BLaER1 treated with 17β-estradiol and CSF1 and Interleukin-3, amounts not matched to agents 10 nM and 100 nM (cell line): Measurements from ENCODE around the gene NECTIN4.
A peak's percentile ranks its signal among the peaks of the same experiment; 100 is the strongest.

Experiments
- H3K27ac ChIP-seq, 11 experiments: shearing (Covaris generic); formaldehyde crosslinking; 2 replicates each; pipeline ENCODE4 v1.8.1; 2022
- H3K27me3 ChIP-seq, 11 experiments: shearing (Covaris generic); formaldehyde crosslinking; 2 replicates each; pipeline ENCODE4 v1.8.1; 2022
- H3K36me3 ChIP-seq, 11 experiments: shearing (Covaris generic); formaldehyde crosslinking; 2 replicates each; pipeline ENCODE4 v1.8.1; 2022
- H3K4me1 ChIP-seq, 10 experiments: shearing (Covaris generic); formaldehyde crosslinking; 2 replicates each; pipeline ENCODE4 v1.8.1; 2022
- H3K4me2 ChIP-seq, 11 experiments: shearing (Covaris generic); formaldehyde crosslinking; 2 replicates each; pipeline ENCODE4 v1.8.1; 2022
- H3K4me3 ChIP-seq, 10 experiments: shearing (Covaris generic); formaldehyde crosslinking; 2 replicates each; pipeline ENCODE4 v1.8.1; 2022
- H3K9ac ChIP-seq, 11 experiments: shearing (Covaris generic); formaldehyde crosslinking; 2 replicates each; pipeline ENCODE4 v1.8.1; 2022
- H3K9me3 ChIP-seq, 11 experiments: shearing (Covaris generic); formaldehyde crosslinking; replicated peaks in 1 of 11; 2 replicates each; pipeline ENCODE4 v1.8.1; 2022
- H4K20me1 ChIP-seq, 11 experiments: shearing (Covaris generic); formaldehyde crosslinking; 2 replicates each; pipeline ENCODE4 v1.8.1; 2022
- Cebpa-rat ChIP-seq, 11 experiments: shearing (Covaris generic); IDR thresholded peaks; 2 replicates each; pipeline ENCODE4 v1.8.1; 2022

The NECTIN4 gene

GRCh38 chr1:161098210-161099068, 9.1 kb upstream of the NECTIN4 start, which contains the start of gene KLHDC9:
KLHDC9 (plus strand) TSS chr1:161098361; CDS start chr1:161098536, 175 bp downstream.
- peak within 1 kb of the TSS; percentile 88 to 99 (median 96) for H3K4me2 ChIP-seq
- no peaks in the 10 kb centered on the region for H3K9me3 ChIP-seq
- H3K27me3 ChIP-seq, result no peaks in the 10 kb centered on the region
- H3K36me3 ChIP-seq, result peaks cover 36 to 50% (median 45%) of the 10 kb centered on the region in 11 experiments
- H3K9ac ChIP-seq, result peak within 1 kb of the TSS; percentile 34 to 79 (median 60); a peak in 21 of 22 replicates
- peak within 1 kb of the TSS; percentile 32 to 66 (median 56) for H3K4me3 ChIP-seq
- H3K4me1 ChIP-seq, result peaks cover 27 to 51% (median 37%) of the 10 kb centered on the region in 10 experiments
- peaks cover 6 to 59% (median 55%) of the 10 kb centered on the region in 11 experiments; a peak in 20 of 22 replicates for H4K20me1 ChIP-seq
- H3K27ac ChIP-seq, result peak within 1 kb of the TSS in 9 of 11 experiments; percentile 3 to 61 (median 23); a peak in 14 of 22 replicates
- TF ChIP-seq Cebpa-rat (IDR thresholded peaks at IDR 0.05), result no peak

- H3K4me1 ChIP-seq, result peaks cover 27 to 70% (median 42%) of the 10 kb centered on the region in 10 experiments
- no peak for TF ChIP-seq Cebpa-rat (IDR thresholded peaks at IDR 0.05)
- H4K20me1 ChIP-seq, result peaks cover 0 to 40% (median 36%) of the 10 kb centered on the region in 11 experiments; a peak in 20 of 22 replicates
- H3K36me3 ChIP-seq, result peaks cover 22 to 31% (median 28%) of the 10 kb centered on the region in 11 experiments
- H3K27me3 ChIP-seq, result no peaks in the 10 kb centered on the region
- 0 out of 22 replicates have a peak overlapping the region, but pooled peaks of 2 of the 11 experiments have one; percentile 2 to 12 for H3K9ac ChIP-seq
- H3K27ac ChIP-seq, result no peak overlapping the region
- peak overlapping the region in 4 of 11 experiments; percentile 90 to 98 (median 95); a peak in 8 of 22 replicates for H3K4me2 ChIP-seq
- H3K9me3 ChIP-seq, result no peaks in the 10 kb centered on the region
- no peak overlapping the region for H3K4me3 ChIP-seq
Measured at GRCh38 chr1:161096530-161096929, 7.2 kb upstream of the NECTIN4 start.

- Histone ChIP-seq H3K4me3 (no peak overlapping the region), H3K27ac (no peak overlapping the region), H3K9ac (0 out of 22 replicates have a peak overlapping the region, but pooled peaks of 1 of the 11 experiments have one; percentile 12), H4K20me1 (peaks cover 0 to 34% (median 32%) of the 10 kb centered on the region in 11 experiments; a peak in 20 of 22 replicates), H3K36me3 (peaks cover 16 to 26% (median 22%) of the 10 kb centered on the region in 11 experiments; a peak in 21 of 22 replicates), H3K4me2 (peak overlapping the region in 4 of 11 experiments; percentile 90 to 98 (median 95); a peak in 8 of 22 replicates), H3K4me1 (peaks cover 27 to 73% (median 42%) of the 10 kb centered on the region in 10 experiments), H3K27me3 (no peaks in the 10 kb centered on the region), H3K9me3 (no peaks in the 10 kb centered on the region)
- TF ChIP-seq Cebpa-rat (IDR thresholded peaks at IDR 0.05), result no peak
Measured at GRCh38 chr1:161096015-161096414, 6.7 kb upstream of the NECTIN4 start.

GRCh38 chr1:161095230-161095629, 5.9 kb upstream of the NECTIN4 start:
- H3K9ac ChIP-seq, result no peak overlapping the region
- peaks cover 0 to 27% (median 25%) of the 10 kb centered on the region in 11 experiments; a peak in 20 of 22 replicates for H4K20me1 ChIP-seq
- peaks cover 27 to 74% (median 42%) of the 10 kb centered on the region in 10 experiments for H3K4me1 ChIP-seq
- H3K9me3 ChIP-seq, result no peaks in the 10 kb centered on the region
- TF ChIP-seq Cebpa-rat (IDR thresholded peaks at IDR 0.05), result no peak
- no peak overlapping the region for H3K4me3 ChIP-seq
- no peaks in the 10 kb centered on the region for H3K27me3 ChIP-seq
- H3K36me3 ChIP-seq, result peaks cover 9 to 18% (median 15%) of the 10 kb centered on the region in 11 experiments; a peak in 21 of 22 replicates
- H3K27ac ChIP-seq, result no peak overlapping the region
- H3K4me2 ChIP-seq, result no peak overlapping the region; a peak in 1 of 22 replicates

GRCh38 chr1:161094481-161094880, 5.1 kb upstream of the NECTIN4 start:
- peaks cover 25 to 80% (median 38%) of the 10 kb centered on the region in 10 experiments for H3K4me1 ChIP-seq
- peaks cover 0 to 19% (median 18%) of the 10 kb centered on the region in 11 experiments; a peak in 20 of 22 replicates for H4K20me1 ChIP-seq
- H3K27ac ChIP-seq, result no peak overlapping the region
- H3K4me2 ChIP-seq, result no peak overlapping the region
- H3K9me3 ChIP-seq, result no peaks in the 10 kb centered on the region
- H3K27me3 ChIP-seq, result no peaks in the 10 kb centered on the region
- H3K4me3 ChIP-seq, result no peak overlapping the region
- TF ChIP-seq Cebpa-rat (IDR thresholded peaks at IDR 0.05), result no peak
- peaks cover 1 to 10% (median 7%) of the 10 kb centered on the region in 11 experiments; a peak in 19 of 22 replicates for H3K36me3 ChIP-seq
- no peak overlapping the region for H3K9ac ChIP-seq

- peaks cover 7 to 80% (median 24%) of the 10 kb centered on the region in 10 experiments; a peak in 19 of 20 replicates for H3K4me1 ChIP-seq
- no peak overlapping the region for H3K27ac ChIP-seq
- H4K20me1 ChIP-seq, result peaks cover 0 to under 1% (median 0%) of the 10 kb centered on the region in 11 experiments; a peak in 1 of 22 replicates
- H3K36me3 ChIP-seq, result no peaks in the 10 kb centered on the region
- no peaks in the 10 kb centered on the region for H3K27me3 ChIP-seq
- TF ChIP-seq Cebpa-rat (IDR thresholded peaks at IDR 0.05), result no peak
- H3K4me2 ChIP-seq, result peak overlapping the region in 5 of 11 experiments; percentile 32 to 71 (median 59); a peak in 9 of 22 replicates
- no peak overlapping the region for H3K4me3 ChIP-seq
- no peaks in the 10 kb centered on the region for H3K9me3 ChIP-seq
- H3K9ac ChIP-seq, result no peak overlapping the region
Measured at GRCh38 chr1:161092621-161093028, 3.3 kb upstream of the NECTIN4 start.

- Histone ChIP-seq H3K4me2 (peak overlapping the region in 3 of 11 experiments; percentile 59 to 71 (median 63); a peak in 7 of 22 replicates), H4K20me1 (no peaks in the 10 kb centered on the region), H3K36me3 (no peaks in the 10 kb centered on the region), H3K9ac (no peak overlapping the region), H3K27ac (no peak overlapping the region), H3K27me3 (no peaks in the 10 kb centered on the region), H3K4me1 (peaks cover under 1 to 79% (median 17%) of the 10 kb centered on the region in 10 experiments; a peak in 16 of 20 replicates), H3K9me3 (no peaks in the 10 kb centered on the region), H3K4me3 (no peak overlapping the region)
- no peak for TF ChIP-seq Cebpa-rat (IDR thresholded peaks at IDR 0.05)
Measured at GRCh38 chr1:161091796-161092507, 2.6 kb upstream of the NECTIN4 start.

GRCh38 chr1:161091093-161091492, 1.7 kb upstream of the NECTIN4 start:
- peaks cover 0 to 79% (median 10%) of the 10 kb centered on the region in 10 experiments; a peak in 10 of 20 replicates for H3K4me1 ChIP-seq
- H3K9me3 ChIP-seq, result no peaks in the 10 kb centered on the region
- H3K4me2 ChIP-seq, result no peak overlapping the region
- no peaks in the 10 kb centered on the region for H3K27me3 ChIP-seq
- H3K9ac ChIP-seq, result no peak overlapping the region
- no peaks in the 10 kb centered on the region for H3K36me3 ChIP-seq
- H3K4me3 ChIP-seq, result no peak overlapping the region
- no peaks in the 10 kb centered on the region for H4K20me1 ChIP-seq
- H3K27ac ChIP-seq, result no peak overlapping the region
- TF ChIP-seq Cebpa-rat (IDR thresholded peaks at IDR 0.05), result no peak
